Stimulated activated CD4-positive, alpha-beta T cell treated with anti-CD3 and anti-CD28 coated beads, Interleukin-15, amount 100 ng/mL, for 24 hours (primary cell): Measurements from ENCODE around the gene MINK1.
"Not testable (repeated sequence)": the region's sequence is repeated elsewhere in the genome, so short reads cannot be mapped to it uniquely, and the experiment has no call there.

Experiments used
- DNase-seq: peaks from one replicate; pipeline ENCODE4 v3.0.0-alpha.2; 2020

Gene MINK1

GRCh38 chr17:4901108-4901647, 68.0 kb downstream of the MINK1 start:
- DNase-seq, result no peak

GRCh38 chr17:4901648-4902344, 68.7 kb downstream of the MINK1 start:
- DNase-seq, result no peak

GRCh38 chr17:4902540-4902939, 69.4 kb downstream of the MINK1 start:
- DNase-seq, result no peak

GRCh38 chr17:4903051-4903818, 70.1 kb downstream of the MINK1 start, which contains the start of gene CHRNE:
TSS of gene CHRNE (minus strand) at chr17:4903098. CDS start at chr17:4903063, 35 bp downstream.
- peak; percentile 88 for DNase-seq

- DNase-seq, result not testable (repeated sequence)
Observed at GRCh38 chr17:4906642-4907041, 73.5 kb downstream of the MINK1 start.

- peak; percentile 31 for DNase-seq
Observed at GRCh38 chr17:4908301-4908700, 75.2 kb downstream of the MINK1 start.

GRCh38 chr17:4908711-4909496, 75.8 kb downstream of the MINK1 start:
- peak; percentile 80 for DNase-seq

GRCh38 chr17:4913994-4914393, 80.9 kb downstream of the MINK1 start:
- DNase-seq, result no peak

GRCh38 chr17:4914551-4914950, 81.4 kb downstream of the MINK1 start:
- not testable (repeated sequence) for DNase-seq

- DNase-seq, result no peak
Observed at GRCh38 chr17:4919511-4920047, 86.4 kb downstream of the MINK1 start.

- DNase-seq, result no peak
Observed at GRCh38 chr17:4920351-4921048, 87.4 kb downstream of the MINK1 start.

GRCh38 chr17:4921320-4921719, 88.2 kb downstream of the MINK1 start:
- no peak for DNase-seq

GRCh38 chr17:4926577-4927335, 93.6 kb downstream of the MINK1 start:
- not testable (repeated sequence) for DNase-seq

- no peak for DNase-seq
Observed at GRCh38 chr17:4928881-4929280, 95.7 kb downstream of the MINK1 start.

GRCh38 chr17:4931963-4932362, 98.8 kb downstream of the MINK1 start, which contains the start of gene GP1BA:
TSS of gene GP1BA (plus strand) at chr17:4932277. CDS start at chr17:4932605, 328 bp downstream.
- DNase-seq, result no peak

GRCh38 chr17:4932756-4933155, 99.6 kb downstream of the MINK1 start:
- DNase-seq, result no peak

GRCh38 chr17:4933646-4934045, 100.5 kb downstream of the MINK1 start:
- DNase-seq, result no peak

- DNase-seq, result peak; percentile 36
Observed at GRCh38 chr17:4934173-4934979, 101.2 kb downstream of the MINK1 start.

- no peak for DNase-seq
Observed at GRCh38 chr17:4935650-4936049, 102.5 kb downstream of the MINK1 start.

- no peak for DNase-seq
Observed at GRCh38 chr17:4936436-4936835, 103.3 kb downstream of the MINK1 start.
